ENCODE results near the gene LCP1. TPM values are rescaled to one million over a fixed set of nuclear protein-coding genes. Genes with fewer than 3 reads are reported as not detected.

LCP1 gene
- polyA plus RNA-seq, 1 of the 3 experiments (the other 2 are of a cell fraction): 0.03 TPM

- ChIA-PET POLR2A (no interaction called here), CTCF (interaction anchor here (1.0 kb wide), 1 partner anchor 45 kb away, joined by 5 read pairs; no protein-coding TSS in a partner anchor)
- no peaks in the 10 kb centered on the region for H3F3A ChIP-seq (replicated peaks; ENCODE audit: insufficient read depth)
- no peak overlapping the region for H3K9ac ChIP-seq
- H3K36me3 ChIP-seq (replicated peaks in 1 of 2; ENCODE audit: control insufficient read depth in 1 of 2, insufficient read depth in 2 of 2, low read length in 1 of 2): no peaks in the 10 kb centered on the region
- no peaks in the 10 kb centered on the region for H4K20me1 ChIP-seq (ENCODE audit: insufficient read depth)
- peaks cover 0 to 5% of the 10 kb centered on the region in 2 experiments; a peak in 2 of 4 replicates for H3K4me1 ChIP-seq (ENCODE audit: control insufficient read depth in 1 of 2, insufficient read depth in 2 of 2, low read depth in 1 of 2, low read length in 1 of 2)
- TF ChIP-seq MEF2A (IDR thresholded peaks at IDR 0.05; ENCODE audit: borderline replicate concordance, low read depth): no peak
- no peak for TF ChIP-seq MXI1 (IDR thresholded peaks at IDR 0.05; ENCODE audit: low read depth, low read length)
- TF ChIP-seq RXRA (IDR thresholded peaks at IDR 0.05; ENCODE audit: borderline replicate concordance, low read depth): no peak
- TF ChIP-seq FOXM1 (IDR thresholded peaks at IDR 0.05; ENCODE audit: low read depth): no peak
- no peak for TF ChIP-seq NFIC (IDR thresholded peaks at IDR 0.05; ENCODE audit: borderline replicate concordance)
- TF ChIP-seq MAX (IDR thresholded peaks at IDR 0.05; ENCODE audit: low read depth): no peak
- TF ChIP-seq ELF1 (IDR thresholded peaks at IDR 0.05): no peak
- no peak for TF ChIP-seq TAF1 (IDR thresholded peaks at IDR 0.05; ENCODE audit: borderline replicate concordance, low read depth, low read length)
- no peak overlapping the region for H3K27ac ChIP-seq (ENCODE audit: low read depth in 2 of 2, low read length in 1 of 2)
- H3K27me3 ChIP-seq (ENCODE audit: insufficient read depth): no peaks in the 10 kb centered on the region; the same call in 1 of the 2 replicates
- DNase-seq: no peak
- no peak overlapping the region for H2AFZ ChIP-seq (ENCODE audit: low read depth)
- no peak overlapping the region for H3K4me3 ChIP-seq (ENCODE audit: low read depth in 2 of 2, low read length in 1 of 2)
- WGBS (ENCODE audit: low lambda C conversion rate): 81% methylated on average over 9 of the region's 9 CpGs
- H3K4me2 ChIP-seq: no peak overlapping the region
- H3K9me3 ChIP-seq: no peaks in the 10 kb centered on the region
- H3K79me2 ChIP-seq (ENCODE audit: insufficient read depth): no peaks in the 10 kb centered on the region
- H3K9me2 ChIP-seq: no peaks in the 10 kb centered on the region
Measured at GRCh38 chr13:46114613-46115012, 67.4 kb downstream of the LCP1 start.

- H3K9me2 ChIP-seq: no peaks in the 10 kb centered on the region
- ChIA-PET POLR2A (no interaction called here), CTCF (interaction anchor here (1.6 kb wide), 1 partner anchor 13 kb away, joined by 7 read pairs; no protein-coding TSS in a partner anchor)
- H3K79me2 ChIP-seq (ENCODE audit: insufficient read depth): no peaks in the 10 kb centered on the region
- no peak overlapping the region for H3K4me3 ChIP-seq (ENCODE audit: low read depth in 2 of 2, low read length in 1 of 2)
- H3K36me3 ChIP-seq (replicated peaks in 1 of 2; ENCODE audit: control insufficient read depth in 1 of 2, insufficient read depth in 2 of 2, low read length in 1 of 2): no peaks in the 10 kb centered on the region
- H3K9ac ChIP-seq: no peak overlapping the region
- no peak for TF ChIP-seq TCF12 (IDR thresholded peaks at IDR 0.05)
- TF ChIP-seq GATA2 (CRISPR knock-in tag; IDR thresholded peaks at IDR 0.05): no peak
- no peak for TF ChIP-seq MXI1 (IDR thresholded peaks at IDR 0.05; ENCODE audit: low read depth, low read length)
- no peak for TF ChIP-seq REST (IDR thresholded peaks at IDR 0.05; ENCODE audit: low read depth, low read length)
- no peak for TF ChIP-seq ELF1 (IDR thresholded peaks at IDR 0.05)
- TF ChIP-seq MAX (IDR thresholded peaks at IDR 0.05; ENCODE audit: low read depth): no peak
- TF ChIP-seq FOSL2 (IDR thresholded peaks at IDR 0.05; ENCODE audit: borderline replicate concordance, low read depth): no peak
- no peaks in the 10 kb centered on the region for H3K9me3 ChIP-seq
- H3K4me1 ChIP-seq (ENCODE audit: control insufficient read depth in 1 of 2, insufficient read depth in 2 of 2, low read depth in 1 of 2, low read length in 1 of 2): no peaks in the 10 kb centered on the region; a peak in 2 of 4 replicates
- no peaks in the 10 kb centered on the region for H4K20me1 ChIP-seq (ENCODE audit: insufficient read depth)
- no peak overlapping the region for H3K27ac ChIP-seq (ENCODE audit: low read depth in 2 of 2, low read length in 1 of 2)
- no peak for DNase-seq
- WGBS (ENCODE audit: low lambda C conversion rate): 40% methylated on average over 2 of the region's 2 CpGs
- no peaks in the 10 kb centered on the region; the same call in 1 of the 2 replicates for H3K27me3 ChIP-seq (ENCODE audit: insufficient read depth)
- H2AFZ ChIP-seq (ENCODE audit: low read depth): no peak overlapping the region
- H3F3A ChIP-seq (replicated peaks; ENCODE audit: insufficient read depth): no peaks in the 10 kb centered on the region
- no peak overlapping the region for H3K4me2 ChIP-seq
Measured at GRCh38 chr13:46113596-46113995, 68.4 kb downstream of the LCP1 start.
